HEK293T (cell line): ENCODE results near the gene CD68.

ENCODE experiments used
- CTCF ChIA-PET: fragments of 350-600 bp; formaldehyde crosslinking; extraction: SDS; loops from one replicate; lab custom pipeline; 2021; ENCODE audit warnings: antibody characterized with exemption, inconsistent platforms; lab: Yijun Ruan, JAX
- POLR2A ChIA-PET: fragments of 350-600 bp; formaldehyde crosslinking; extraction: SDS; loops from one replicate; lab custom pipeline; 2020; ENCODE audit warnings: antibody characterized with exemption, inconsistent platforms; lab: Yijun Ruan, JAX
- DNase-seq: peaks from one replicate; pipeline ENCODE4 v3.0.0; 2012; ENCODE audit warnings: mixed read lengths; ENCODE audit errors: extremely low spot score
- ARNT ChIP-seq: fragments of 450-650 bp; IDR thresholded peaks from 2 replicates; pipeline ENCODE4 v1.6.1; 2017; ENCODE audit warnings: mild to moderate bottlenecking
- CTBP1 ChIP-seq: fragments of 450-650 bp; IDR thresholded peaks from 2 replicates; pipeline ENCODE4 v1.6.1; 2016; ENCODE audit warnings: borderline replicate concordance
- ELF4 ChIP-seq: fragments of 450-650 bp; IDR thresholded peaks from 2 replicates; pipeline ENCODE4 v1.6.1; 2017; ENCODE audit warnings: antibody characterized with exemption
- FOXA1 ChIP-seq: fragments of 450-650 bp; IDR thresholded peaks from 2 replicates; pipeline ENCODE4 v1.6.1; 2016; ENCODE audit warnings: mild to moderate bottlenecking
- FOXM1 ChIP-seq: fragments of 450-650 bp; IDR thresholded peaks from 2 replicates; pipeline ENCODE4 v1.6.1; 2017; ENCODE audit warnings: mild to moderate bottlenecking, borderline replicate concordance
- HDGF ChIP-seq: fragments of 450-650 bp; IDR thresholded peaks from 2 replicates; pipeline ENCODE4 v1.6.1; 2017; ENCODE audit warnings: antibody characterized with exemption, borderline replicate concordance
- L3MBTL2 ChIP-seq: fragments of 450-650 bp; conservative IDR thresholded peaks from 2 replicates; pipeline ENCODE4 v1.6.1; 2016; ENCODE audit warnings: mild to moderate bottlenecking
- LEF1 ChIP-seq: fragments of 450-650 bp; IDR thresholded peaks from 2 replicates; pipeline ENCODE4 v1.6.1; 2017; ENCODE audit warnings: mild to moderate bottlenecking, borderline replicate concordance
- NFRKB ChIP-seq: fragments of 450-650 bp; IDR thresholded peaks from 2 replicates; pipeline ENCODE4 v1.6.1; 2016; ENCODE audit warnings: mild to moderate bottlenecking, moderate library complexity
- PKNOX1 ChIP-seq: fragments of 450-650 bp; IDR thresholded peaks from 2 replicates; pipeline ENCODE4 v1.6.1; 2016
- SP1 ChIP-seq: fragments of 450-650 bp; IDR thresholded peaks from 2 replicates; pipeline ENCODE4 v1.6.1; 2017
- SUZ12 ChIP-seq: fragments of 450-650 bp; IDR thresholded peaks from 2 replicates; pipeline ENCODE4 v1.6.1; 2016; ENCODE audit warnings: mild to moderate bottlenecking
- TARDBP ChIP-seq: fragments of 450-650 bp; IDR thresholded peaks from 2 replicates; pipeline ENCODE4 v1.6.1; 2016
- ZNF384 ChIP-seq: fragments of 450-650 bp; IDR thresholded peaks from 2 replicates; pipeline ENCODE4 v1.6.1; 2016

Gene CD68

GRCh38 chr17:7577327-7578199, 1.9 kb upstream of the CD68 start:
- no peak for DNase-seq
- TF ChIP-seq L3MBTL2 (no peak), ELF4 (no peak), ZNF384 (no peak), NFRKB (no peak), LEF1 (no peak), TARDBP (no peak), PKNOX1 (no peak), FOXA1 (no peak), SUZ12 (no peak), CTBP1 (no peak), SP1 (no peak), HDGF (no peak), ARNT (no peak)
- CTCF ChIA-PET, result interaction anchor here (0.6 kb wide), 1 partner anchor 228 kb away, joined by 3 read pairs; no protein-coding TSS in a partner anchor
- POLR2A ChIA-PET, result no interaction called here

- no peak for DNase-seq
- POLR2A ChIA-PET, result interaction anchor here (0.7 to 2.6 kb wide), 5 partner anchors 9 to 178 kb away, joined by 3 to 16 read pairs (median 4); partner anchors contain the start of genes SENP3, TP53 and WRAP53
- no peak for TF ChIP-seq CTBP1
- peak; percentile 42; the same call in 1 of the 2 replicates for TF ChIP-seq PKNOX1
- CTCF ChIA-PET, result interaction anchor here (0.7 to 1.5 kb wide), 2 partner anchors 104 to 107 kb away, joined by 4 read pairs; partner anchors contain the start of gene TP53
Observed at GRCh38 chr17:7579834-7580603, 581 bp downstream of the CD68 start.

GRCh38 chr17:7580604-7581575, 1.5 kb downstream of the CD68 start:
- ChIA-PET CTCF (interaction anchor here (0.7 to 1.5 kb wide), 2 partner anchors 20 to 106 kb away, joined by 3 to 4 read pairs; partner anchors contain the start of genes SENP3 and TP53), POLR2A (interaction anchor here (1.4 to 2.6 kb wide), 4 partner anchors 9 to 107 kb away, joined by 4 to 16 read pairs (median 8); partner anchors contain the start of genes TP53 and WRAP53)
- no peak for TF ChIP-seq FOXA1
- TF ChIP-seq ZNF384, result no peak
- DNase-seq, result no peak

GRCh38 chr17:7582396-7583252, 3.2 kb downstream of the CD68 start:
- ChIA-PET CTCF (no interaction called here), POLR2A (interaction anchor here (1.8 to 3.4 kb wide), 6 partner anchors 9 to 253 kb away, joined by 10 to 49 read pairs (median 27); partner anchors contain the start of genes FXR2, NEURL4, SAT2 and SENP3)
- TF ChIP-seq FOXM1 (no peak), HDGF (0 out of 2 replicates have a peak, but pooled peaks have one; percentile 47), ZNF384 (no peak)
- DNase-seq, result no peak

GRCh38 chr17:7583253-7584109, 4.0 kb downstream of the CD68 start, which contains the start of gene MPDU1:
TSS of gene MPDU1 (plus strand) at chr17:7583852. CDS start at chr17:7583863, 11 bp downstream.
- ChIA-PET POLR2A (interaction anchor here (0.9 to 3.4 kb wide), 17 partner anchors 10 to 293 kb away, joined by 3 to 49 read pairs (median 9); partner anchors contain the start of genes ATP1B2, FXR2, NEURL4 and SAT2), CTCF (no interaction called here)
- TF ChIP-seq TARDBP (no peak), ELF4 (peak; percentile 95), NFRKB (peak; percentile 97), PKNOX1 (peak; percentile 63), L3MBTL2 (peak; percentile 100), SUZ12 (no peak)
- peak; percentile 90 for DNase-seq
